Neural progenitor cell (in vitro differentiated cells): ENCODE data around the gene IL10RB. TPM values are rescaled to one million over a fixed set of nuclear protein-coding genes. Genes with fewer than 3 reads are reported as not detected.

Source experiments
- DNase-seq: peaks from one replicate; pipeline ENCODE4 v3.0.0-alpha.2; 2016; ENCODE audit warnings: low spot score
- H2AFZ ChIP-seq: fragments of 200-600 bp; sonication (generic); replicated peaks from 2 replicates; pipeline ENCODE4 v1.6.1; 2016; ENCODE audit warnings: antibody characterized with exemption
- H3F3A ChIP-seq: fragments of 200-600 bp; sonication (generic); 2 replicates; pipeline ENCODE4 v1.6.1; 2016; ENCODE audit warnings: antibody characterized with exemption, low read depth
- H3K27ac ChIP-seq: fragments of 200-600 bp; sonication (generic); 2 replicates; pipeline ENCODE4 v1.5.1; 2016; ENCODE audit warnings: mild to moderate bottlenecking
- H3K27me3 ChIP-seq: fragments of 200-600 bp; sonication (generic); 2 replicates; pipeline ENCODE4 v1.6.1; 2016; ENCODE audit warnings: mild to moderate bottlenecking, moderate library complexity
- H3K36me3 ChIP-seq: fragments of 200-600 bp; sonication (generic); 2 replicates; pipeline ENCODE4 v1.5.1; 2016
- H3K4me1 ChIP-seq: fragments of 200-600 bp; sonication (generic); 2 replicates; pipeline ENCODE4 v1.6.1; 2016; ENCODE audit warnings: mixed run types
- H3K4me2 ChIP-seq: fragments of 200-600 bp; sonication (generic); 2 replicates; pipeline ENCODE4 v1.6.1; 2016
- H3K4me3 ChIP-seq: fragments of 200-600 bp; sonication (generic); 2 replicates; pipeline ENCODE4 v1.5.1; 2016
- H3K79me2 ChIP-seq: fragments of 200-600 bp; sonication (generic); 2 replicates; pipeline ENCODE4 v1.6.1; 2016; ENCODE audit warnings: low read depth
- H3K9ac ChIP-seq: fragments of 200-600 bp; sonication (generic); 2 replicates; pipeline ENCODE4 v1.6.1; 2016
- H3K9me3 ChIP-seq: fragments of 200-600 bp; sonication (generic); 2 replicates; pipeline ENCODE4 v1.5.1; 2016; ENCODE audit warnings: low read depth
- H4K20me1 ChIP-seq: fragments of 200-600 bp; sonication (generic); 2 replicates; pipeline ENCODE4 v1.6.1; 2016; ENCODE audit warnings: low read depth
- H3K27ac Mint-ChIP-seq: 3 replicates; pipeline ENCODE4 v1.8.0; 2021; ENCODE audit warnings: mixed read lengths
- H3K27me3 Mint-ChIP-seq: 2 replicates; pipeline ENCODE4 v1.8.0; 2022; ENCODE audit warnings: low read depth, mild to moderate bottlenecking, inconsistent platforms, moderate library complexity, mixed read lengths; ENCODE audit not compliant: insufficient read depth
- H3K36me3 Mint-ChIP-seq: 3 replicates; pipeline ENCODE4 v1.8.0; 2021; ENCODE audit warnings: mixed read lengths
- H3K4me1 Mint-ChIP-seq: 3 replicates; pipeline ENCODE4 v1.8.0; 2021; ENCODE audit warnings: mixed read lengths
- H3K4me3 Mint-ChIP-seq: 3 replicates; pipeline ENCODE4 v1.8.0; 2021; ENCODE audit warnings: mild to moderate bottlenecking, moderate library complexity, mixed read lengths
- H3K9me3 Mint-ChIP-seq: 3 replicates; pipeline ENCODE4 v1.8.0; 2020; ENCODE audit warnings: mixed read lengths
- EZH2 ChIP-seq: fragments of 200-600 bp; sonication (generic); IDR thresholded peaks from 2 replicates; pipeline ENCODE4 v1.6.1; 2017; ENCODE audit warnings: antibody characterized with exemption, mild to moderate bottlenecking, moderate library complexity
- EZH2phosphoT487 ChIP-seq: fragments of 200-600 bp; sonication (generic); IDR thresholded peaks from 2 replicates; pipeline ENCODE4 v1.6.1; 2017; ENCODE audit warnings: antibody characterized with exemption
- total RNA-seq: library from RNA; depleted of rRNA; stranded (reverse); fragments of >200 nt; gene quantifications from 2 replicates; pipeline ENCODE4 v1.2.3, GENCODE V29; 2015; ENCODE audit warnings: low replicate concordance
- TF ChIP-seq, protein P1 (sequence below): fragments of 200-600 bp; sonication (generic); IDR thresholded peaks from 2 replicates; pipeline ENCODE4 v1.5.1; 2017; ENCODE audit warnings: antibody characterized with exemption, mild to moderate bottlenecking

The IL10RB gene
- total RNA-seq, 1 donor from 2014 or later: 3.1 TPM

DNA sequence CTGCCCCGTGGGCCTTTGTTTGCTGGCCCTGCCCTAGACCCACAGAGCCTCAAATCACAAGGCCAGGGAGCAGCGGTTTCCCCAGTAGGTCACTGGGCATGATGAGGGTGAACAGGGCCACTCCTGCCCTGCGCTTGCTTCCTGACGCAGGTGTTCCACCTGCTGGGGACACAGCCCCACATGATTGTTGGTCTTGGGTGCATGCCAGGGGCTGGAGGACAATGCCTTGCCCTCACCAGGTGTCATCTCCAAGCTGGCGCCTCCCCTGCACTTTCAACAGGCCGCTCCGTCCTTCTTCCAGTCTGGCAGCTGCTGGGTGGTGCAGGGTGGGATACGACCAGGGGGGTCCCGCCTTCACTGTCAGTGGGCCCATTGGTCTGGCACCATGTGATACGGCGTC is 24.3 kb downstream of the IL10RB start:
- Histone ChIP-seq H3K9ac (no peak overlapping the region), H3K27me3 (no peaks in the 10 kb centered on the region), H2AFZ (no peak overlapping the region), H3K4me1 (no peaks in the 10 kb centered on the region), H3K4me2 (no peak overlapping the region), H3K4me3 (no peak overlapping the region), H3F3A (no peaks in the 10 kb centered on the region), H4K20me1 (no peaks in the 10 kb centered on the region), H3K36me3 (no peaks in the 10 kb centered on the region), H3K9me3 (no peaks in the 10 kb centered on the region), H3K79me2 (no peaks in the 10 kb centered on the region), H3K27ac (no peak overlapping the region)
- no peaks in the 10 kb centered on the region for H3K9me3 Mint-ChIP-seq
- no peak overlapping the region for H3K27ac Mint-ChIP-seq
- H3K4me1 Mint-ChIP-seq: peaks cover 15% of the 10 kb centered on the region
- no peak for DNase-seq
- no peak overlapping the region for H3K4me3 Mint-ChIP-seq
- H3K27me3 Mint-ChIP-seq: peaks cover 11% of the 10 kb centered on the region
- peaks cover 8% of the 10 kb centered on the region for H3K36me3 Mint-ChIP-seq
- TF ChIP-seq EZH2phosphoT487 (no peak), EZH2 (no peak)
- TF ChIP-seq, protein P1, sequence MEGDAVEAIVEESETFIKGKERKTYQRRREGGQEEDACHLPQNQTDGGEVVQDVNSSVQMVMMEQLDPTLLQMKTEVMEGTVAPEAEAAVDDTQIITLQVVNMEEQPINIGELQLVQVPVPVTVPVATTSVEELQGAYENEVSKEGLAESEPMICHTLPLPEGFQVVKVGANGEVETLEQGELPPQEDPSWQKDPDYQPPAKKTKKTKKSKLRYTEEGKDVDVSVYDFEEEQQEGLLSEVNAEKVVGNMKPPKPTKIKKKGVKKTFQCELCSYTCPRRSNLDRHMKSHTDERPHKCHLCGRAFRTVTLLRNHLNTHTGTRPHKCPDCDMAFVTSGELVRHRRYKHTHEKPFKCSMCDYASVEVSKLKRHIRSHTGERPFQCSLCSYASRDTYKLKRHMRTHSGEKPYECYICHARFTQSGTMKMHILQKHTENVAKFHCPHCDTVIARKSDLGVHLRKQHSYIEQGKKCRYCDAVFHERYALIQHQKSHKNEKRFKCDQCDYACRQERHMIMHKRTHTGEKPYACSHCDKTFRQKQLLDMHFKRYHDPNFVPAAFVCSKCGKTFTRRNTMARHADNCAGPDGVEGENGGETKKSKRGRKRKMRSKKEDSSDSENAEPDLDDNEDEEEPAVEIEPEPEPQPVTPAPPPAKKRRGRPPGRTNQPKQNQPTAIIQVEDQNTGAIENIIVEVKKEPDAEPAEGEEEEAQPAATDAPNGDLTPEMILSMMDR: no peak

DNA sequence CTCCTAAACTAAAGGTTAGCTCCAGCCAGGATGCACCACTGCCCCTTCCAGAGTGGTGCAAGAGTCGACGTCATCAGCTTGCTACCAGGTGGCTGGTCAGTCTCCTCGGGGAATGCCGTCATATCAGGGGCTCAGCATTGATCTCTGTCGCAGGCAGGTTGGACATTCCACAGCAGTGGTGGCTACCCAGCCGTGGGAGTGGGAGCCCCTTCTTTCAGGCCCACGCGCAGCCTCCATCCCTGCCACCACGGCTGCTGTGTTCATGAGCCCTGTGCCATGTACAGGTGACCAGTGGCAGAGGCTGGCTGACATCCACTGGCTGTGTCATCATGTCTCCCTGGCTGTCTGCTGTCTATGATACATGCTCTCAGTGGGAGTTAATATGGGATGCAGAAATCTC is 25.5 kb downstream of the IL10RB start:
- H3K27me3 Mint-ChIP-seq: peaks cover 9% of the 10 kb centered on the region
- no peak overlapping the region for H3K4me2 ChIP-seq

DNA sequence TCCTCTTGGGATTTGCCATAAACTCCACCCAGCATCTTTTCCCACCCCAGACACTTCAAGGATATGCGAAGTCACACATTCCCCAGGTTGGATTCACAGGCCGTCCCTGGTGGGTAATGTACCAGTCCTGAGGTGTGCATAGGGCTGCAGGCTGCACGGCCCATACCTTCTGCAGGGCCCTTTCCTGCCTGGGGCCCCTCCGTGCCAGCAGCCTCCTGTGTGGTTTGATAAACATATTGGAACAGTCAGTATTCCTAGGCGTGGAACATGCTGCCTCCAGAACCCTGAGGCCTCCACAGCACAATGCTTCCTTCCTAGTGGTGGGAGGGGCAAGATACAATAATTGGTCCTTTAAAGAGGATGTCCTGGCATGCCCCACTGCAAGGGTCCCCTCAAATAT is 26.6 kb downstream of the IL10RB start:
- H2AFZ ChIP-seq: no peak overlapping the region

More for the DNA sequence above, 25.5 kb downstream of the IL10RB start:
- TF ChIP-seq, protein P1: no peak
- TF ChIP-seq EZH2 (no peak), EZH2phosphoT487 (no peak)
- Histone ChIP-seq H3K4me1 (no peaks in the 10 kb centered on the region), H3K36me3 (no peaks in the 10 kb centered on the region), H3K4me3 (no peak overlapping the region), H2AFZ (no peak overlapping the region), H3K27ac (no peak overlapping the region), H3K9me3 (no peaks in the 10 kb centered on the region), H3K9ac (no peak overlapping the region), H3K27me3 (no peaks in the 10 kb centered on the region), H3K79me2 (no peaks in the 10 kb centered on the region), H4K20me1 (no peaks in the 10 kb centered on the region), H3F3A (no peaks in the 10 kb centered on the region)
- peak overlapping the region; percentile 67 for H3K27ac Mint-ChIP-seq
- H3K4me3 Mint-ChIP-seq: no peak overlapping the region
- peaks cover 4% of the 10 kb centered on the region for H3K36me3 Mint-ChIP-seq
- DNase-seq: no peak
- H3K4me1 Mint-ChIP-seq: peaks cover 4% of the 10 kb centered on the region
- H3K9me3 Mint-ChIP-seq: no peaks in the 10 kb centered on the region

More for the DNA sequence above, 26.6 kb downstream of the IL10RB start:
- TF ChIP-seq EZH2phosphoT487 (no peak), EZH2 (no peak)
- TF ChIP-seq, protein P1: no peak
- H3K4me2 ChIP-seq: no peak overlapping the region
- H3F3A ChIP-seq: no peaks in the 10 kb centered on the region
- H3K36me3 ChIP-seq: no peaks in the 10 kb centered on the region
- H3K4me1 ChIP-seq: no peaks in the 10 kb centered on the region
- Mint-ChIP-seq H3K9me3 (no peaks in the 10 kb centered on the region), H3K27me3 (peaks cover 10% of the 10 kb centered on the region), H3K27ac (peak overlapping the region; percentile 67), H3K4me1 (no peaks in the 10 kb centered on the region), H3K4me3 (no peak overlapping the region), H3K36me3 (peaks cover 4% of the 10 kb centered on the region)
- H3K4me3 ChIP-seq: no peak overlapping the region
- H3K79me2 ChIP-seq: no peaks in the 10 kb centered on the region
- no peak for DNase-seq
- no peak overlapping the region for H3K9ac ChIP-seq
- H3K27me3 ChIP-seq: no peaks in the 10 kb centered on the region
- H3K9me3 ChIP-seq: no peaks in the 10 kb centered on the region
- no peaks in the 10 kb centered on the region for H4K20me1 ChIP-seq
- no peak overlapping the region for H3K27ac ChIP-seq
